GM19463 (cell line): ENCODE data around the gene BAZ1A.
"Not testable (repeated sequence)": the region's sequence is repeated elsewhere in the genome, so short reads cannot be mapped to it uniquely, and the experiment has no call there.

Experiments used
- ATAC-seq: cut with Tn5 transposase; IDR thresholded peaks from one replicate; pipeline ENCODE4 v1.9.1; 2021; ENCODE audit warnings: mild to moderate bottlenecking, moderate library complexity; ENCODE audit not compliant: unreplicated experiment

BAZ1A gene

DNA sequence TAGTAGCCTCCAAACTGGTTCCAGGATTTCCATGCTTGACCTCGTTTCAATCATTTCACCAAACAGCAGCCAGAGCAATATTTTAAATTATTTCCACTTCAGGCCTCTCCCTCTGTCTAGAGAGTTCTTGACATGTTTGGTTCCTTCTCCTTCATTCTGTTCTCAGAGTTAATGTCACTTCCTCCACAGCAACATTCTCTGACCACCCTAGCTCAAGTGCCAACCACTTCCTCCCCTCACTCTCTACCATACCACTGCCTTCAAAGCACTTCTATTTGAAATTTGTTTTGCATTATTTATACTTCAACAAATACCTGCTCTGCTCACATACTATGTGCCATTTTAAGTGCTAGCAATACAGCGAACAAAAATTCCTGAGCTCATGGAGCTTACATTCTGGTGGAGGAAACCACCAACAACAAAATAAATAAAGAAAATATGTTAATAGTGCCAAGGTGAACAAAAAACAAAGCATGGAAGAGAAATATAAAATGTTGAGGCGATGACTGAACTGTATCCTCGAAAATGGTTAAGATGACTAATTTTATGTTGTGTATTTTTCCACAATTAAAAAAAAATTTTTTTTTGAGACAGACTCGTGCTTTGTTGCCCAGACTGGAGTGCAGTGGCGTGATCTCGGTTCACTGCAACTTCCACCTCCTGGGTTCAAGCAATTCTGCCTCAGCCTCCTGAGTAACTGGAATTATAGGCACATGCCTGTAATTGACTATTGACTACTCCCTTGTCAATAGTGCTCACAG is 17.3 kb downstream of the BAZ1A start:
- ATAC-seq: no peak

GRCh38 chr14:34853041-34853440 is 22.1 kb downstream of the BAZ1A start:
- no peak for ATAC-seq

DNA sequence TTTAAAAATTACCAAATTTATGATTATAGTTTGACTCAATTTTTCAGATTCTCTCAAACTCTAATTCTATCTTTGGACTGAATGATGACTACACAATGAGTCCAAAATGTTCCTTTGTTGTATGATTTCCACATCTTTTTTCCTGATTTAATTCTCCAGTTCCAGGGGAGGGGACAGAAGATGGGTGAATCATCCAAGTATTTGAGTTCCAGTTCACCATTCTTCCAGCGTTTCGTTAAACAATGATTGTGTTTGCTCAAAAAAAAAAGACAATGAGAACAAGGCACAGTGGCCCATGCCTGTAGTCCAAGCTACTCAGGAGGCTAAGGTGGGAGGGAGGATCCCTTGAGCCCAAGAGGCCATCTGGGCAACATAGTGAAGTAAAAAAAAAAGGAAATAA is 23.8 kb downstream of the BAZ1A start:
- no peak for ATAC-seq

- ATAC-seq: no peak
Observed at GRCh38 chr14:34845869-34846268, 29.3 kb downstream of the BAZ1A start.

GRCh38 chr14:34843011-34843554 is 32.1 kb downstream of the BAZ1A start:
- peak; percentile 47 for ATAC-seq

- no peak for ATAC-seq
Observed at GRCh38 chr14:34837801-34838322, 37.3 kb downstream of the BAZ1A start.

DNA sequence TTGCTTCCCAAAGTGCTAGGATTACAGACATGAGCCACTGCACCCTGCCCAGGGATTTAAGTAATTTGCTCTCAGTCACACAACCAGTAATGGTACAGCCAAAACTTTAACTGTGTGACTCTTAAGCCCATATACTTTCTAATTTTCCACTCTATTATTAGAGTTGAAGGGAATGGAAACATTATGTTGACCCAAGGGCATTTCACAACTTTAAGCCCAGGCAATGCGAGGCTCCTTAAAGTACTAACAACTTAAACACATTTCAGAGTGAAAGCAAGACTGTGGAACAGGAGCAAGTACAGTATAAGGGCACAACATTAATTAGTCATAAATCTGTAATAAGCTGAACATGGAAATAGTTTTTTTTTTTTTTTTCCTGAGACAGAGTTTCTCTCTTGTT is 39.8 kb downstream of the BAZ1A start:
- no peak for ATAC-seq

- ATAC-seq: no peak
Observed at GRCh38 chr14:34833549-34834523, 41.3 kb downstream of the BAZ1A start.

DNA sequence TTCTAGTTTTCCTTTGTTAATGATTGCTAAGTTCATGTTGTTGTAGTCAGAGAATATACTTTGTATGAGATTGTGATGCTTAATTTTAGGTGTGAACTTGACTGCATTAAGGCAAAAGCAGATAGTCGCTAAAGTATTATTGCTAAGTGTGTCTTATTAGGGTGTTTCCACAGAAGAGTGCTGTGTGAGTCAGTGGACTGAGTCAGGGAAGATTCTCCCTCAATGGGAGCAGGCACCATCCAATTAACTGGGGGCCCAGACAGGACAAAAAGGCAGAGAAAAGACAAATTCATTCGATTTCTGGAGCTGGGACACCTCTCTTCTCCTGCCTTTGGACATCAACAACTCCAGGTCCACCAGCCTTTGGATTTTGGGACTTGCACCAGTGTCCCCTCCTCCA is 48.5 kb downstream of the BAZ1A start:
- no peak for ATAC-seq

DNA sequence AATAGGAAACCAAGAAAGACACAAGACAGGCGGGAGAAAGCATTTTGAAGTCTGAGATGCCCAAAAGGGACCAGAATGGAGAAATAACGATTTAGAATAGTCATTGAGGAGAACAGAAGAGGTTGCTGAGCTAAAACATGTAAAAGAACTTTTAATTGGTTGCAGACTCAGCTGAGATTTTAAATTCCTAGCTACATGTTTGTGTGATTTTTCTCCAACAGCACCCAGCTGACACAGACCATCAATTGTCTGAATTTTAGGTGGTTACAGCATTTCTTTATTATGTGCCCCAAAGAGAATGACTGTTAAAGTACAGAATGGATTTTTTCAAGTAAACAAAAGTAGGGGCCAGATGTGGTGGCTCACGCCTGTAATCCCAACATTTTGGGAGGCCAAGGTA is 50.3 kb downstream of the BAZ1A start:
- no peak for ATAC-seq

DNA sequence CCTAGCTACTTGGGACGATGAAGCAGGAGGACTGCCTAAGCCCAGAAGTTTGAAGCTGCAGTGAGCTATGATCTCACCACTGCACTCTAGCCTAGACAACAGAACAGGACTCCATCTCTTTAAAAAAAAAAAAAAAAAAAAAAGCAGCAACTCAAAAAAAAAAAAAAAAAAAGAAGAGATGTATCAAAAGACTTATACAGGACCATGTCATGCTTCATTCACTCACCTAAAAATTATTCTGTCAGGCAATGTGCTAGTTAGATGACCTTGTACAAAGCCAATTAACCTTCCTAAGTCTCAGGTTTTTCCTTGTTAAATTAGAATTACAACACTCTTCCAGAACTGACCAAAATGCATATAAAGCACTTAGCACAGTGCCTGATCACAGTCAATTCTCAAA is 50.9 kb downstream of the BAZ1A start:
- ATAC-seq: no peak

GRCh38 chr14:34817768-34818167 is 57.4 kb downstream of the BAZ1A start:
- no peak for ATAC-seq

- ATAC-seq: no peak
Observed at GRCh38 chr14:34810028-34810427, 65.1 kb downstream of the BAZ1A start.

- no peak for ATAC-seq
Observed at GRCh38 chr14:34806257-34806656, 68.9 kb downstream of the BAZ1A start.

- ATAC-seq: no peak
Observed at GRCh38 chr14:34804933-34805332, 70.2 kb downstream of the BAZ1A start.

- not testable (repeated sequence) for ATAC-seq
Observed at GRCh38 chr14:34798861-34799260, 76.3 kb downstream of the BAZ1A start.

GRCh38 chr14:34797747-34798583 is 77.2 kb downstream of the BAZ1A start:
- ATAC-seq: no peak

- no peak for ATAC-seq
Observed at GRCh38 chr14:34796902-34797301, 78.3 kb downstream of the BAZ1A start.

DNA sequence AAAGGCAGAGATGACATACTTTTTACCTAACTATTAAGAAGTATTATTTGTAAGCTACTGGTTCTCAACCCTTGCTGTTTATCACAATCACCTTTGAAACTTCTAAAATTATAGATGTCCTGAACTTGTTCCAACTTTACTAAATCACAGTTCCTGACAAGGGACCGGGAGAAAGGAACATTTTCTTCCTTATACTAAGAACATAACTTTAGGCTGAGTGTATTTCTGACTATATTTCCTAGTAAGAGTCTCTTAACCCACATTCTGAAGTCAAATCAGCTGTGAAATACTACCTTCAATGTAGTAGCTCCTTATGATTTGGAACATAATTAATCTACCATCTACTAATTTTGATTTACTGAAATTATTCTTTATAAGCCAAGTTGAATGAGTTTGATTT is 80.2 kb downstream of the BAZ1A start:
- ATAC-seq: no peak

DNA sequence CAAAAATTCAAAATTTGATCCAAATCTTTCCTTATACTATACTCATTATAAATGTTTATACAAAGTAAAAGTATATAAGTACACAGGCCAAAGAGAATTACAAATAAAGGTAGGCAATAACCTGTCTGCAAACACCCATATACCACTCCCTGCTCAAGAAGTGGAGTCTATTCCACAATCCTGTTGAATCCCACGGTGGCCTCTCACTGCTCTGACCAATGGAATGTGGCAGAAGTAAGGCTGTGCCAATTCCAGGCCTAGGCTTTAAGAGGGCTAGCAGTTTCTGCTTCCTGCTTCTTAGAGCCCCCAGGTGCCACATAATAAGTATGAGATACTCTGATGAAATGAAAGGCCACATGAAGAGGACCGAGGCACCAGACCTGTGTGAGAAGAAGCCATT is 80.9 kb downstream of the BAZ1A start:
- ATAC-seq: no peak

- ATAC-seq: no peak
Observed at GRCh38 chr14:34792598-34792997, 82.6 kb downstream of the BAZ1A start.
